GM19043 (cell line): ENCODE measurements around the gene EGF.

Source experiments
- ATAC-seq: cut with Tn5 transposase; IDR thresholded peaks from one replicate; pipeline ENCODE4 v1.9.1; 2021; ENCODE audit warnings: low read depth; ENCODE audit not compliant: unreplicated experiment

EGF gene

GRCh38 chr4:109953556-109953955 lies 40.9 kb downstream of the EGF start:
- ATAC-seq: no peak

GRCh38 chr4:109955146-109955545 lies 42.5 kb downstream of the EGF start:
- no peak for ATAC-seq

GRCh38 chr4:109957227-109957626 lies 44.5 kb downstream of the EGF start:
- ATAC-seq: no peak

GRCh38 chr4:109959195-109959594 lies 46.5 kb downstream of the EGF start:
- ATAC-seq: no peak

GRCh38 chr4:109962401-109962800 lies 49.7 kb downstream of the EGF start:
- ATAC-seq: no peak

GRCh38 chr4:109966891-109967481 lies 54.3 kb downstream of the EGF start:
- no peak for ATAC-seq

GRCh38 chr4:109967798-109968520 lies 55.3 kb downstream of the EGF start:
- ATAC-seq: no peak

- ATAC-seq: no peak
Measured at GRCh38 chr4:109969087-109969486, 56.4 kb downstream of the EGF start.

- ATAC-seq: no peak
Measured at GRCh38 chr4:109969919-109970318, 57.2 kb downstream of the EGF start.

- no peak for ATAC-seq
Measured at GRCh38 chr4:109972786-109973528, 60.3 kb downstream of the EGF start.

- no peak for ATAC-seq
Measured at GRCh38 chr4:109973529-109973905, 60.8 kb downstream of the EGF start.

GRCh38 chr4:109976189-109976588 lies 63.5 kb downstream of the EGF start:
- ATAC-seq: no peak

GRCh38 chr4:109977854-109978501 lies 65.3 kb downstream of the EGF start:
- no peak for ATAC-seq

GRCh38 chr4:109978704-109979454 lies 66.2 kb downstream of the EGF start:
- ATAC-seq: no peak

GRCh38 chr4:109979920-109980717 lies 67.4 kb downstream of the EGF start:
- ATAC-seq: no peak

- ATAC-seq: no peak
Measured at GRCh38 chr4:109981936-109982335, 69.3 kb downstream of the EGF start.

- no peak for ATAC-seq
Measured at GRCh38 chr4:109982521-109982920, 69.8 kb downstream of the EGF start.

GRCh38 chr4:109985993-109986974 lies 73.6 kb downstream of the EGF start:
- ATAC-seq: no peak

- no peak for ATAC-seq
Measured at GRCh38 chr4:109989044-109989443, 76.4 kb downstream of the EGF start.
